Activated CD4-positive, CD25-positive, alpha-beta regulatory T cell treated with anti-CD3 and anti-CD28 coated beads, Interleukin-2, amount 50 U/mL, for 24 hours (primary cell): ENCODE results near the gene PTBP1.
"Not testable (repeated sequence)": the region's sequence is repeated elsewhere in the genome, so short reads cannot be mapped to it uniquely, and the experiment has no call there.

Experiments used
- ATAC-seq, 2 donors: fragments of 150-1000 bp; cut with Tn5 transposase; one replicate each; pipeline ENCODE4 v1.10.0; 2021; ENCODE audit warnings: mild to moderate bottlenecking in 1 of 2, moderate library complexity in 1 of 2

The PTBP1 gene

DNA sequence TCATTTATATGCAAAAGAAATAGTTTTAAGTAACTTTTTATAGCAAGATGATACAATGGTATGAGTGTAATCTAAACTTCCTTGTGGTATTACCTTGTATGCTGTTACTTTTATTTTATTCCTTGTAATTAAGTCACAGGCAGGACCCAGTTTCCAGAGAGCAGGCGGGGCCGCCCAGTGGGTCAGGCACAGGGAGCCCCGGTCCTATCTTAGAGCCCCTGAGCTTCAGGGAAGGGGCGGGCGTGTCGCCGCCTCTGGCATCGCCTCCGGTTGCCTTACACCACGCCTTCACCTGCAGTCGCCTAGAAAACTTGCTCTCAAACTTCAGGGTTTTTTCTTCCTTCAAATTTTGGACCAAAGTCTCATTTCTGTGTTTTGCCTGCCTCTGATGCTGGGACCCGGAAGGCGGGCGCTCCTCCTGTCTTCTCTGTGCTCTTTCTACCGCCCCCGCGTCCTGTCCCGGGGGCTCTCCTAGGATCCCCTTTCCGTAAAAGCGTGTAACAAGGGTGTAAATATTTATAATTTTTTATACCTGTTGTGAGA lies 14.3 kb downstream of the PTBP1 start:
- no peak for ATAC-seq

GRCh38 chr19:812049-812746 lies 14.9 kb downstream of the PTBP1 start:
- no peak for ATAC-seq

DNA sequence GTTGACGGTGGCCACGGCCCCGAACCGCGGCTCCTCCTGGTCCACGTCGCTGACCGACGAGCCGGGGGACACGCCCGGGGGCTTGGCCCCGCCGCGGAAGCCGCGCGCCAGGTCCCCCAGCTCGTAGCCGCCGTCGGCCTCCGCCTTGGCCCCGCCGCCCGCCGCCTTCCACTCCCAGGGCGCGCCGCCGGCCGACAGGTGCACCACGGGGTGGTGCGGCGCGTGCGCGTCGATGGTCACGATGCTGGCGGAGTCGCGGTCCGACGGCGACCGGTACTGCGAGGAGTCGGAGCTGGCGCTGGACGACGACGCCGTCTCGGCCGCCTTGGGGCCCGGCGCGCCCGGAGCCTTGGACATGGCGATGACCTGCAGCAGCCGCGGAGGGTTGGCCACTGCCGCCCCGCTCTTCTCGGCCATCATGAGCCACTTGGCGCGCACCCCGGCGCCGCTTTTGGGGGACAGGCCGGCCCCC lies 15.5 kb downstream of the PTBP1 start:
- ATAC-seq: no peak

DNA sequence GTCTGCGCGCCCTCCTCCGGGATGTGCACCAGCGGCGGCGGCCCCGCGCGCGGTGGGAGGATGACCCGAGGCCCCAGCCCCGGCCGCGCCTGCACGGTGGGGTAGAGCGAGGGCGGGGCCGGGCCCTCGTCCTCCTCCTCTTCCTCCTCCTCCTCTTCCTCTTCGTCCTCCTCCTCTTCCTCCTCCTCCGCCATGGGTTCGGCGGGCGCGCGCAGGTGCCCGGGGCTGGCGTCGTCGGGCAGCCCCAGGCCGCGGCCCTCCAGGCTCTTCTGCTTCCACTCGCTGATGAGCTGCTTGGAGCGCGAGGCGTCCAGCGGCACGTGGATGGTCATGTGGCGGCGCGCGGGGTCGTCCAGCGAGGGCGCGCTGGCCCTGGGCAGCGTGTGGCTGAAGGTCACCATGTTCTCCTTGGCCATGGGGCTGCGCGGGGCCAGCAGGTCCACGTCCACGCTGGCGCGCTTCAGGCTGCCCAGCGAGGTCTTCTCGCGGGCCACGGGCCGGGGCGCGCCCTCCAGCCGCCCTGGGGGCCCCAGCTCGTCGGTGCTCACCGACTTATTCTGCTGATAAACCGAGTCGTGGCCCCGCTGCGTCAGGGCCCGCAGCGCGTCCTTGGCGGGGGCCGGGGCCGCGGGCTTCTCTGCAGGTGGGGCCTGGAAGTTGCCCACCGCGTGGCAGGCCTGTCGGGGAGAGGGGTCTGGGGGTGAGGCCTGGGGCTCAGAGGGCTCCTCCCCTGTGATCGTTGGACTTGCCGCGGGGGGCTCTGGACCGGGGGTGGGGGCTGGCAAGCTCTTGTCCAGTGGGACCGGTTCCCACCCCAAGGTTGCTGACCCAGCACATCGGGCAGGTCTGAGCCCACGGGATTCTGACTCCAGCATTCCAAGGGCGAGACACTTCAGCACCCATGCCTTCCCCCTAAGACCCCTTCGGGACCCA lies 16.2 kb downstream of the PTBP1 start:
- no peak for ATAC-seq

GRCh38 chr19:814152-815078 lies 17.2 kb downstream of the PTBP1 start:
- ATAC-seq: peak in 1 of 2 donors; percentile 6

- peak; percentile 11 to 17 for ATAC-seq
Observed at GRCh38 chr19:815079-815774, 18.0 kb downstream of the PTBP1 start.

DNA sequence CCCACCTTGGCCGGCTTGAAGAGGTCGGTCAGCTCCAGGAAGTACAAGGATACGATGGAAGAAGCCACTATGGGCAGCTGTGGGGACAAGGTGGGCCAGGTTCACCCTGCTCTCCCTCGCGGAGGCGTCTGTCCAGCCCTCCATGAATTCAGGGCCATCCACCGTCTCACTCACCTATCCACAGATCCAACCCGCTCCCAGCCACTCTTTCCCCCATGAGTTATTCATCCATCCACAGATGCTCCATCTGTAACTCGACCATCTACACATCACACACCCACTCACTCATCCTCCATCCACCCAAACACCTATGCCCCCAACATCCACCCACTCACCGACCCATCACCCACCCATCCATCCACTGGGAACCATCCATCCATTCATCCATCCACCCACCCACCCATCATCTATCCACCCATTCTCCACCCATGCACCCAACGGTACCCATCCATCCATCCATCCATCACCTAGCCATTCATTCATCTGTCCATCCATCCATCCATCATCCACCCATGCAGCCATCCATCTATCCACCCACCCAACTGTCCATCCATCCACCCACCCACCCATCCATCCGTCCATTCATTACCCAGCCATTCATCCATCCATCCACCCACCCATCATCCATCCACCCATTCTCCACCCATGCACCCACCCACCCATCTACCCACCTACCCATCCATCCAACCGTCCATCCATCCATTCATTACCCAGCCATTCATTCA lies 18.7 kb downstream of the PTBP1 start:
- ATAC-seq: peak in 1 of 2 donors; percentile 7

GRCh38 chr19:816500-816857 lies 19.2 kb downstream of the PTBP1 start:
- ATAC-seq: no peak

- ATAC-seq: not testable (repeated sequence)
Observed at GRCh38 chr19:820212-820611, 23.0 kb downstream of the PTBP1 start.

GRCh38 chr19:821231-821824 lies 24.1 kb downstream of the PTBP1 start:
- ATAC-seq: no peak

DNA sequence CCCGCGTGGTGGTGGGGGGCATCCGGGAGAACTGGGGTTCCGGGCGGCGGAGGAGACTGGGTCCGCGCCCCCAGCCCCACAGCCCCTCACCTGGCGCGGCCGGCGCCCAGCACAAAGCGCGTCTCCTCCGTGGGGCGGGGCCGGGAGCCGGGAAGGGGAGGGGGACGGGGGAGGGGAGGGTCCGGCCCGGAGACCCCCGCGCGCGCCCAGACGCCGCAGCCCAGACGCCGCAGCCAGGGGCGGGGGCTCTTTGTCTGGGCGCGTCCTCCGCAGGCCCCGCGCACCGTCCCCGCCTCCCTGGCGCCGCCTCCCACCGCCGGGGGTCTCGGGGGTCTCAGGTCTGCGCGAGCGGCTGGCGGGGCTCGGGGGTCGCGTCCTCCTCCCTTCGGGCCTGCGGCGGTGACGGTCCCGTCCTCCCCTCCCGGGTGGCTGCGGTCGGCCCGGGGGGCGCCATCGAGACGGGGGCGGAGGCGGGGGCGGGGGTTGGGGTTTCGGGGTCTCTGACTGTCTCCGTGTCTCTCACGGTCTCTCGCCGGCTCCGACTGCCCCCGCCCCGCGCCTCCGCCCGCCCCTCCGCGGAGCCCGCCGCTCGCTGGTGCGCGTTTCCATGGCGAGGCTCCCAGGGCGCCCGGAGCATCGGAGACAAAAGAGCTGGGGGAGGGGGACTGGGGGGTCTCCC lies 24.7 kb downstream of the PTBP1 start, which contains the start of gene PLPPR3:
Gene PLPPR3, minus strand, starts transcription at position 131 of the 679 bp plus-strand sequence. CDS start 396 bp downstream, outside the sequence.
- no peak for ATAC-seq

DNA sequence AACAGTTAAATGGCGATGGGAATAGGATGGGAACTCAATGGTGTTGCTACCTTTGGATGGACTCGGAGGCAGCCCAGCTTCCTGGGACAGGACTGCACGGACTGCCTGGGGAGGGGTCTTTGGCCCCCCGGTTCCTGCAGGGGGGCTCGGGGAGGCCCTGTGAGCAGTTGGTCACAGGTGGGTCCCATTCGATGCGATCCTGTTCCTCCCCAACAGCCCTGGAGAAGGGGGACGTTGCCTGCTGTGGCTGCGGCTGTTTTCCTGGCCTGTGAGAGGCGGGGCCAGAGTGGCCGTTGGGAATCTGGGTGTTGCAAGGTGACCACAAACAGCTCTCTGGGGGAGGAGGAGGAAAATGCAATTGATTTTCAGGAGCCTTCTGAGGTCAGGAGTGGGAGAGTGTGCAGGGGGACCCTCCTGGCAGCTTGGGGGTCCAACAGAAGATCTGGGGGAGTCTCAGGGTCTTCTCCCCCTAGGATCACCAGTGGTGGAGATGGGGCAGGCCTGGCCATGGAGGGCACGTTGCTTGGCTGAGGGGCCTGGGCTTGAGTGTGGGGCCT lies 26.4 kb downstream of the PTBP1 start:
- no peak for ATAC-seq

GRCh38 chr19:824885-825284 lies 27.6 kb downstream of the PTBP1 start:
- ATAC-seq: no peak

DNA sequence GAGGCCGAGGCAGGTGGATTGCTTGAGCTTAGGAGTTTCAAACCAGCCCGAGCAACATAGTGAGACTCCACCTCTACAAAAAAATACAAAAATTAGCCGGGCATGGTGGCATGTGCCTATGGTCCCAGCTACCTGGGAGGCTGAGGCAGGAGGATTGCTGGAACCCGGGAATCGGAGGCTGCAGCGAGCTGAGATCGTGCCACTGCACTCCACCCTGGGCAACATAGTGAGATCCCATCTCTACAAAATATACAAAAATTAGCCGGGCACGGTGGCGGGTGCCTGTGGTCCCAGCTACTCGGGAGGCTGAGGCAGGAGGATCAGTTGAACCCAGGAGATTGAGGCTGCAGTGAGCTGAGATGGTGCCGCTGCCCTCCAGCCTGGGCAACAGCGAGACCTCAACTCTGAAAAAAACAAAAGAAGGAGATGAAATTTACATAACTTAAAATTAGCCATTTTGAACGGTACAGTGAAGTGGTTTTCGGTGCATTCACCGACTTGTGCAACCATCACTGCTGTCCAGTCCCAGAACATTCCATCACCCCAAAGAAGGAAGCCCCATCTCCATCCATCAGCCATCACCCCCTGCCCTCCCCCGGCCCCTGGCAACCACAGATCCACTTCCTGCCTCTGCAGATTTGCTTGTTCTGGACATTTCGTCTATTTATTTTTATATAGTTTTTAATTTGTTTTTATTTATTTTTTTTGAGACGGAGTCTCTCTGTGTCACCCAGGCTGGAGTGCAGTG lies 28.8 kb downstream of the PTBP1 start:
- no peak for ATAC-seq

DNA sequence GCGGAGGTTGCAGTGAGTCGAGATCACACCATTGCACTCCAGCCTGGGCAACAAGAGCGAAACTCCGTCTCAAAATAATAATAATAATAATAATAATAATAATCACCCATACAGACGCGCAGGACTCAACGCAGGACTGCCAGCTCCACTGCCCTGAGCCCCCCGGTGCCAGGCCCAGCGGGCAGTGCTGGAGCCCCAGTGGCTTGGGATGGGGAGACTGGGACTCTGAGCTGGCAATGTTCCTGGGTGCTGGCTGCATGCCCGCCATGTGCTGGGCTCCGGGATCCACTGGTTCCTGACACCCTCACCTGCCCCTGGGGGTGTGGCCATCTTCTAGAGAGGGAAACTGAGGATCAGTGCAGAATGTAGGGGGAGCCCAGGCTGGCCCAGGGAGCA lies 30.1 kb downstream of the PTBP1 start:
- ATAC-seq: no peak

DNA sequence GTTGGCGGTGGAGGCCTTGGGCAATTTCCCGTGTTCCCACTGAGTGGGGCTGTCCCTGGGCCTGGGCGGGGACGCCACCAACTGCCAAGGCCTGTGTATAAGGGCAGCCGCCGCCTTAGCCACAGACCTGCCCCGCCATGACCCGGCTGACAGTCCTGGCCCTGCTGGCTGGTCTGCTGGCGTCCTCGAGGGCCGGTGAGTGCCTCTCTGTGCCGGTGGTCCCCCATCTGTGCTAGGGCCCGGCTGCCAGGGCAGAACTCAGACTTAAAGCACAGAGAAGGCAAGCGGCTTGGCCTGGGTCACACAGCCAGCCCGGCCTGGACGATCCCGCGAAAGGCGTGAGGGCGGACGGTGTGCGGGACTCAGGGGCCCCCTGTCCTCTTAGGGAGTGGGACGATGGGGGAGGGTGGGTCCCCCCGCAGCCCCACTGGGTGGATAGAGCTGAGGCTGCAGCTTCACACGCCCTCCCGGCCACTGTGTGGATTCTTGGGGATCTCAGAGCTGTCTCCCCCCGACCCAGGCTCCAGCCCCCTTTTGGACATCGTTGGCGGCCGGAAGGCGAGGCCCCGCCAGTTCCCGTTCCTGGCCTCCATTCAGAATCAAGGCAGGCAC lies 30.6 kb downstream of the PTBP1 start, which contains the start of gene AZU1:
Gene AZU1, plus strand, starts transcription at position 128 of the 612 bp plus-strand sequence. Its CDS starts 10 bp downstream, at position 138.
- no peak for ATAC-seq

DNA sequence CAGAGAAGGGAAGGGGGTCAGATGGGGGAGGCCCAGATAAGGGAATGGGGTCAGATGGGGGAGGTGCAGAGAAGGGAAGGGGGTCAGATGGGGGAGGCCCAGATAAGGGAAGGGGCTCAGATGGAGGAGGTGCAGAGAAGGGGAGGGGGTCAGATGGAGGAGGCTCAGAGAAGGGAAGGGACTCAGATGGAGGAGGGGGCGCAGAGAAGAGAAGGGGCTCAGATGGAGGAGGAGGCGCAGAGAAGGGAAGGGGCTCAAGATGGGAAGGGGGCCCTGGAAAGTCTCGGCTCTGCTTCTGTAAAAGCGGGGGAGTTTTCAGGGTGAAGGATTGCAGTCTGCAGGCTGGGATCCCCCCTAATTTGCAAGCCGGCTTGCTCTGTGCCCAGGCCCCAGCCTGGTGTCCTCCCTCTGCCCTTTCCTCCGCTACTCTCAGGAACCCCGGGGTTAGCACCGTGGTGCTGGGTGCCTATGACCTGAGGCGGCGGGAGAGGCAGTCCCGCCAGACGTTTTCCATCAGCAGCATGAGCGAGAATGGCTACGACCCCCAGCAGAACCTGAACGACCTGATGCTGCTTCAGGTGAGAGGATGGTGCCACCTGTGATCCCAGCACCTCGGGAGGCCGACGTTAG lies 32.0 kb downstream of the PTBP1 start:
- no peak for ATAC-seq
